CD14-positive monocyte (primary cell): ENCODE data around the gene NUP210. TPM values are rescaled to one million over a fixed set of nuclear protein-coding genes. Genes with fewer than 3 reads are reported as not detected.

Experiments
- DNase-seq, 3 donors: peaks; one replicate each; pipeline ENCODE4 v3.0.0-alpha.2; 2011 to 2022
- H2AFZ ChIP-seq: 2 replicates; pipeline ENCODE4 v1.6.0; 2012; ENCODE audit warnings: mild to moderate bottlenecking, low read depth, low read length, inconsistent platforms; ENCODE audit not compliant: insufficient read depth, poor library complexity, severe bottlenecking
- H3K27ac ChIP-seq, 2 donors: 1 replicate in 1 of 2; 2 replicates in 1 of 2; pipeline ENCODE4 v1.5.1; 2012 to 2013; ENCODE audit warnings: low read length in 2 of 2, control low read depth in 1 of 2, inconsistent platforms in 1 of 2, low read depth in 1 of 2, mild to moderate bottlenecking in 1 of 2
- H3K27me3 ChIP-seq, 2 donors: one replicate each; pipeline versions ENCODE4 v1.6.0 to v1.6.1; 2011 to 2013; ENCODE audit warnings: low read length in 2 of 2; ENCODE audit not compliant: control insufficient read depth in 2 of 2, insufficient read depth in 2 of 2
- H3K36me3 ChIP-seq, 2 donors: replicated peaks in 1 of 2; 1 replicate in 1 of 2; 2 replicates in 1 of 2; pipeline versions ENCODE4 v1.5.1 to v1.6.1; 2012 to 2013; ENCODE audit warnings: low read length in 2 of 2, control low read depth in 1 of 2, inconsistent platforms in 1 of 2, mild to moderate bottlenecking in 1 of 2; ENCODE audit not compliant: insufficient read depth in 2 of 2, control insufficient read depth in 1 of 2
- H3K4me1 ChIP-seq, 2 donors: 1 replicate in 1 of 2; 2 replicates in 1 of 2; pipeline versions ENCODE4 v1.5.1 to v1.6.1; 2012 to 2013; ENCODE audit warnings: low read length in 2 of 2, control low read depth in 1 of 2, inconsistent platforms in 1 of 2, mild to moderate bottlenecking in 1 of 2, moderate library complexity in 1 of 2; ENCODE audit not compliant: insufficient read depth in 2 of 2, control insufficient read depth in 1 of 2
- H3K4me2 ChIP-seq: replicated peaks from 2 replicates; pipeline ENCODE3; 2012; ENCODE audit warnings: low read length, moderate library complexity, mild to moderate bottlenecking; ENCODE audit not compliant: poor library complexity, severe bottlenecking; ENCODE audit errors: extremely low read depth
- H3K4me3 ChIP-seq, 3 experiments: fragments of 200-600 bp in 1 of 3; sonication (generic) in 1 of 3; replicated peaks in 1 of 3; 1 replicate in 2 of 3; 2 replicates in 1 of 3; pipeline ENCODE4 v1.5.1; 2011 to 2013; ENCODE audit warnings: low read length in 3 of 3, mild to moderate bottlenecking in 3 of 3, control low read depth in 2 of 3, low read depth in 2 of 3, inconsistent platforms in 1 of 3, moderate library complexity in 1 of 3
- H3K79me2 ChIP-seq: 2 replicates; pipeline ENCODE4 v1.6.0; 2012; ENCODE audit warnings: mild to moderate bottlenecking, control low read depth, inconsistent platforms, low read length, moderate library complexity; ENCODE audit not compliant: insufficient read depth
- H3K9ac ChIP-seq: 2 replicates; pipeline ENCODE4 v1.6.0; 2017; ENCODE audit warnings: low read length, mild to moderate bottlenecking; ENCODE audit not compliant: insufficient read depth, poor library complexity, severe bottlenecking
- H3K9me3 ChIP-seq, 2 donors: replicated peaks in 1 of 2; 1 replicate in 1 of 2; 2 replicates in 1 of 2; pipeline versions ENCODE4 v1.5.1 to v1.6.1; 2012 to 2013; ENCODE audit warnings: low read length in 2 of 2, control low read depth in 1 of 2; ENCODE audit not compliant: control insufficient read depth in 1 of 2, insufficient read depth in 1 of 2
- H4K20me1 ChIP-seq: 2 replicates; pipeline ENCODE4 v1.6.0; 2012; ENCODE audit warnings: mild to moderate bottlenecking, low read length, control low read depth, moderate library complexity; ENCODE audit not compliant: insufficient read depth
- H3K27ac Mint-ChIP-seq, 7 donors: one replicate each; pipeline ENCODE4 v1.8.0; 2020; ENCODE audit warnings: mild to moderate bottlenecking in 7 of 7, mixed read lengths in 7 of 7, moderate library complexity in 6 of 7, inconsistent platforms in 2 of 7
- H3K27me3 Mint-ChIP-seq, 3 donors: one replicate each; pipeline ENCODE4 v1.8.0; 2021 to 2022; ENCODE audit warnings: low read depth in 3 of 3, mild to moderate bottlenecking in 3 of 3, mixed read lengths in 3 of 3, moderate library complexity in 3 of 3, inconsistent platforms in 1 of 3
- H3K36me3 Mint-ChIP-seq, 2 donors: one replicate each; pipeline ENCODE4 v1.8.0; 2020; ENCODE audit warnings: mixed read lengths in 2 of 2, inconsistent platforms in 1 of 2, mild to moderate bottlenecking in 1 of 2
- H3K4me1 Mint-ChIP-seq: one replicate; pipeline ENCODE4 v1.8.0; 2020; ENCODE audit warnings: mild to moderate bottlenecking, mixed read lengths
- H3K4me3 Mint-ChIP-seq, 2 donors: one replicate each; pipeline ENCODE4 v1.8.0; 2020; ENCODE audit warnings: mild to moderate bottlenecking in 2 of 2, mixed read lengths in 2 of 2, moderate library complexity in 1 of 2
- H3K9me3 Mint-ChIP-seq, 7 donors: one replicate each; pipeline ENCODE4 v1.8.0; 2020 to 2022; ENCODE audit warnings: mixed read lengths in 7 of 7, mild to moderate bottlenecking in 6 of 7, moderate library complexity in 6 of 7, inconsistent platforms in 2 of 7
- WGBS: methylation state at CpG from one replicate; pipeline ENCODE4 v1.1.5; 2013; ENCODE audit warnings: missing lambda C conversion rate; ENCODE audit not compliant: insufficient coverage; 5-methylcytosine and 5-hydroxymethylcytosine counted together
- intact Hi-C, 2 donors: fragments of 100-400 bp; cut with micrococcal nuclease; formaldehyde crosslinking; loops; one replicate each; pipeline versions ENCODE4 v1.15.0 to v1.15.1; 2023
- polyA plus RNA-seq, 3 donors: library from polyadenylated mRNA; depleted of rRNA in 1 of 3; unstranded in 2 of 3; stranded (reverse) in 1 of 3; fragments of 300-500 nt in 2 of 3; fragments of >200 nt in 1 of 3; fragmentation: Illumina TruSeq in 2 of 3; gene quantifications; 1 replicate in 2 of 3; 2 replicates in 1 of 3; pipeline ENCODE4 v1.2.3, GENCODE V29; 2012 to 2021
- TF ChIP-seq, protein P1 (sequence below): fragments of 200-600 bp; IDR thresholded peaks from one replicate; pipeline ENCODE4 v1.8.0; 2022; ENCODE audit warnings: antibody characterized with exemption, mild to moderate bottlenecking

NUP210 gene
- polyA plus RNA-seq, 3 donors: 7.9 to 43.5 (median 13.0) TPM

DNA sequence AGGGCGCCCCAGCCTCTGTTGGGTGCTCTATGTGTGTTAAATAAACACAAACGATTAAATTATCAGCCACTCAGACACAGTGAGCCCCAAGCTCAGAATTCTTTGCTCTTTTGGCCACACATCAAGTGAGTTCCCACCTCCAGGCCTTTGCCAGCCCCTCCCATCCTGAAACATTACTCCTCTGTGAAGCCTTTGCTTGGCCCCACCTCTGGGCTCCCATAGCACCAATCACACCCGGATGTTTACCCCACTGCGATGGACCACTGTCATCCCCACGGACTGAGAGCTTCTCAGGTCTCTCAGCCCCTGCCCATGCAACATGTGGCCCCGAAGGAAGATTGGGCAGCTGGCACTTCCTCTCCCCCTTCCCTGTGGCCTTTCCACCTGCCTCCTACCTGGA is 85.1 kb downstream of the NUP210 start:
- Histone ChIP-seq H3K9me3 (no peaks in the 10 kb centered on the region), H4K20me1 (no peaks in the 10 kb centered on the region), H3K27ac (peak overlapping the region in 1 of 2 donors; percentile 14), H3K4me2 (no peak overlapping the region), H3K36me3 (peaks cover 100% of the 10 kb centered on the region in 2 donors), H3K9ac (no peak overlapping the region), H3K4me1 (no peaks in the 10 kb centered on the region), H3K27me3 (no peaks in the 10 kb centered on the region), H3K4me3 (no peak overlapping the region), H3K79me2 (no peaks in the 10 kb centered on the region), H2AFZ (no peak overlapping the region)
- Mint-ChIP-seq H3K4me3 (no peak overlapping the region), H3K27ac (peak overlapping the region in 2 of 7 donors; percentile 32 to 46), H3K4me1 (no peaks in the 10 kb centered on the region), H3K9me3 (no peaks in the 10 kb centered on the region), H3K27me3 (no peaks in the 10 kb centered on the region), H3K36me3 (peaks cover 92 to 97% of the 10 kb centered on the region in 2 donors)
- intact Hi-C loops: no loop called here
- WGBS: 76% methylated on average over 5 of the region's 6 CpGs
- TF ChIP-seq, protein P1, sequence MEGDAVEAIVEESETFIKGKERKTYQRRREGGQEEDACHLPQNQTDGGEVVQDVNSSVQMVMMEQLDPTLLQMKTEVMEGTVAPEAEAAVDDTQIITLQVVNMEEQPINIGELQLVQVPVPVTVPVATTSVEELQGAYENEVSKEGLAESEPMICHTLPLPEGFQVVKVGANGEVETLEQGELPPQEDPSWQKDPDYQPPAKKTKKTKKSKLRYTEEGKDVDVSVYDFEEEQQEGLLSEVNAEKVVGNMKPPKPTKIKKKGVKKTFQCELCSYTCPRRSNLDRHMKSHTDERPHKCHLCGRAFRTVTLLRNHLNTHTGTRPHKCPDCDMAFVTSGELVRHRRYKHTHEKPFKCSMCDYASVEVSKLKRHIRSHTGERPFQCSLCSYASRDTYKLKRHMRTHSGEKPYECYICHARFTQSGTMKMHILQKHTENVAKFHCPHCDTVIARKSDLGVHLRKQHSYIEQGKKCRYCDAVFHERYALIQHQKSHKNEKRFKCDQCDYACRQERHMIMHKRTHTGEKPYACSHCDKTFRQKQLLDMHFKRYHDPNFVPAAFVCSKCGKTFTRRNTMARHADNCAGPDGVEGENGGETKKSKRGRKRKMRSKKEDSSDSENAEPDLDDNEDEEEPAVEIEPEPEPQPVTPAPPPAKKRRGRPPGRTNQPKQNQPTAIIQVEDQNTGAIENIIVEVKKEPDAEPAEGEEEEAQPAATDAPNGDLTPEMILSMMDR: no peak
- no peak for DNase-seq

DNA sequence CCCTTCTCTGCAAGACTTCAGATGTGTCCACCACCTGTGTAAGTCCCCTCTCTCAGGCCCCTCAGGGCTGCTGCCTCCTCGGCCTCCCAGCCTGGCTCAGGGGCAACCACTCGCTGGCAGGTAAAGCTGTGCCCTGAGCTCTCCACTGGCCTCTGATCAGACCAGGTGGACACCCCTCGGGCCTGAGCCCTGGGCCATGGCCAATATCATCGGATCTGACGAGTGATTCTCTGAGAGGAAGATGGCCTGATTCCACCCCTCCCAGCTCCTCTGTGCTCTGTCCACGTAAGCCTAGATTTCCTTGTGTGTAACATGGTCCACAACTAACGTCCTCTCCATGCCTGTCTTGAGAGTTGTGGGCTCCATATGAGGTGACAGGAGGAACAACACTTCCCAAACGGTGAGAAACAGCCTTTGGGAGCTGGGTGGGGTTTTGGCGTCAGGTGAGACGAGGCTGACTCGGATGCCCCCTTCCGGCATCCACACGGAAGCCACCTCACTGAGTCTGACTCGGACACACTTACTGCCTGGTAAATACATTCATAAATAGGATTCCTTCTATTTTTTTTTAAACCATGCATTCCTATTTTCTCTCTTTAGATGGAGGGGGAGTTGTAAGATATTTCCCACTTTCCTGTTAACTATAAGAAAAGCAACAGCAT is 86.8 kb downstream of the NUP210 start:
- intact Hi-C loops: no loop called here
- H4K20me1 ChIP-seq: no peaks in the 10 kb centered on the region
- H3K9ac ChIP-seq: no peak overlapping the region
- peaks cover 99 to 100% of the 10 kb centered on the region in 2 donors for H3K36me3 ChIP-seq
- no peak overlapping the region for H3K27ac ChIP-seq
- H3K27me3 Mint-ChIP-seq: no peaks in the 10 kb centered on the region
- H3K9me3 ChIP-seq: no peaks in the 10 kb centered on the region
- TF ChIP-seq, protein P1: no peak
- H3K27me3 ChIP-seq: no peaks in the 10 kb centered on the region
- H3K27ac Mint-ChIP-seq: peak overlapping the region in 2 of 7 donors; percentile 37 to 66
- no peaks in the 10 kb centered on the region for H3K4me1 ChIP-seq
- H3K4me2 ChIP-seq: no peak overlapping the region
- no peaks in the 10 kb centered on the region for H3K79me2 ChIP-seq
- peaks cover 92 to 97% of the 10 kb centered on the region in 2 donors for H3K36me3 Mint-ChIP-seq
- H2AFZ ChIP-seq: no peak overlapping the region
- H3K9me3 Mint-ChIP-seq: no peaks in the 10 kb centered on the region
- no peaks in the 10 kb centered on the region for H3K4me1 Mint-ChIP-seq
- no peak for DNase-seq
- H3K4me3 ChIP-seq: no peak overlapping the region
- 94% methylated on average over 9 of the region's 14 CpGs for WGBS
- no peak overlapping the region for H3K4me3 Mint-ChIP-seq
